RWPE2 (cell line): ENCODE data around the gene ITGA2B.
A peak's percentile ranks its signal among the peaks of the same experiment; 100 is the strongest.

Experiments
- ATAC-seq: fragments of 200-7000 bp; cut with Tn5 transposase; 3 replicates; pipeline ENCODE4 v1.9.1; 2021; ENCODE audit warnings: low read depth
- DNase-seq: peaks from one replicate; pipeline ENCODE4 v3.0.0-alpha.2; 2020; ENCODE audit warnings: low spot score
- H3K27ac ChIP-seq: fragments of 450-650 bp; 2 replicates; pipeline ENCODE4 v1.5.1; 2017; ENCODE audit warnings: mild to moderate bottlenecking; ENCODE audit not compliant: poor library complexity, severe bottlenecking
- H3K27me3 ChIP-seq: fragments of 250-450 bp; sonication (Bioruptor Pico); 2 replicates; pipeline ENCODE4 v1.5.1; 2021; ENCODE audit warnings: mild to moderate bottlenecking, moderate library complexity; ENCODE audit not compliant: insufficient read depth, poor library complexity, severe bottlenecking
- H3K36me3 ChIP-seq: fragments of 250-450 bp; sonication (Bioruptor Pico); 2 replicates; pipeline ENCODE4 v1.5.1; 2020; ENCODE audit warnings: low read depth, mild to moderate bottlenecking, moderate library complexity
- H3K4me1 ChIP-seq: fragments of 250-450 bp; sonication (Bioruptor Pico); 2 replicates; pipeline ENCODE4 v1.5.1; 2021; ENCODE audit warnings: mild to moderate bottlenecking, moderate library complexity; ENCODE audit not compliant: insufficient read depth, poor library complexity, severe bottlenecking
- H3K4me3 ChIP-seq: fragments of 250-450 bp; sonication (Bioruptor Pico); 2 replicates; pipeline ENCODE4 v1.5.1; 2021; ENCODE audit warnings: mild to moderate bottlenecking, moderate library complexity; ENCODE audit not compliant: severe bottlenecking
- H3K9me3 ChIP-seq: fragments of 250-450 bp; sonication (Bioruptor Pico); 2 replicates; pipeline ENCODE4 v1.5.1; 2021; ENCODE audit warnings: mild to moderate bottlenecking, moderate library complexity; ENCODE audit not compliant: severe bottlenecking
- TF ChIP-seq, protein P1 (sequence below): fragments of 450-650 bp; IDR thresholded peaks from one replicate; pipeline ENCODE4 v1.5.1; 2017; ENCODE audit warnings: mild to moderate bottlenecking, moderate library complexity; ENCODE audit not compliant: poor library complexity, severe bottlenecking

ITGA2B gene

DNA sequence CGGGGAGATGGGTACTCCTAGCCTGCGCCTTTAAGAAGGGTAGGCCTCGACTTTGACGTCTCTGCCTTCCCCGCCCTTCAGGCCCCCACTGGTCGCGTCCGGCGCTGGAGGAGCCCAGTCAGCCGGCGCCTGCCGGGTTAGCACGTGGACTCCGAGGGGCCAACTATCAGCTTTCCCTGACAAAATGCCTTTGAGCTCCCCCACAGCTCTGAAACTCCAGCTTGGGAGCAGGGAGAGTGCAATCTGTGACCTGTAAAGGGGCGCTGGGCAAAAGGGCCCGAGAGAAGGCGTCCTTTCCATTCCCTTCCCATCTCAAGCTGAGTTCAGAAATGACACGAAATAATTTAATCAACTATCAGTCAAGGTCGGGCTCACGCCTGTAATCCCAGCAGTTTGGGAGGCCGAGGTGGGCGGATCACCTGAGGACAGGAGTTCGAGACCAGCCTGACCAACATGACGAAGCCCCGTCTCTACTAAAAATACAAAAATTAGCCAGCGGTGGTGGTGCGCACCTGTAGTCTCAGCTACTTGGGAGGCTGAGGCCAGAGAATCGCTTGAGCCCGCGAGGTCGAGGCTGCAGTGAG is 62.5 kb downstream of the ITGA2B start:
- Histone ChIP-seq H3K27ac (no peak overlapping the region), H3K9me3 (no peaks in the 10 kb centered on the region), H3K27me3 (no peaks in the 10 kb centered on the region), H3K36me3 (peaks cover 6% of the 10 kb centered on the region), H3K4me1 (no peaks in the 10 kb centered on the region), H3K4me3 (no peak overlapping the region)
- ATAC-seq (peak; percentile 80), DNase-seq (peak; percentile 99)
- TF ChIP-seq, protein P1, sequence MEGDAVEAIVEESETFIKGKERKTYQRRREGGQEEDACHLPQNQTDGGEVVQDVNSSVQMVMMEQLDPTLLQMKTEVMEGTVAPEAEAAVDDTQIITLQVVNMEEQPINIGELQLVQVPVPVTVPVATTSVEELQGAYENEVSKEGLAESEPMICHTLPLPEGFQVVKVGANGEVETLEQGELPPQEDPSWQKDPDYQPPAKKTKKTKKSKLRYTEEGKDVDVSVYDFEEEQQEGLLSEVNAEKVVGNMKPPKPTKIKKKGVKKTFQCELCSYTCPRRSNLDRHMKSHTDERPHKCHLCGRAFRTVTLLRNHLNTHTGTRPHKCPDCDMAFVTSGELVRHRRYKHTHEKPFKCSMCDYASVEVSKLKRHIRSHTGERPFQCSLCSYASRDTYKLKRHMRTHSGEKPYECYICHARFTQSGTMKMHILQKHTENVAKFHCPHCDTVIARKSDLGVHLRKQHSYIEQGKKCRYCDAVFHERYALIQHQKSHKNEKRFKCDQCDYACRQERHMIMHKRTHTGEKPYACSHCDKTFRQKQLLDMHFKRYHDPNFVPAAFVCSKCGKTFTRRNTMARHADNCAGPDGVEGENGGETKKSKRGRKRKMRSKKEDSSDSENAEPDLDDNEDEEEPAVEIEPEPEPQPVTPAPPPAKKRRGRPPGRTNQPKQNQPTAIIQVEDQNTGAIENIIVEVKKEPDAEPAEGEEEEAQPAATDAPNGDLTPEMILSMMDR, result no peak

DNA sequence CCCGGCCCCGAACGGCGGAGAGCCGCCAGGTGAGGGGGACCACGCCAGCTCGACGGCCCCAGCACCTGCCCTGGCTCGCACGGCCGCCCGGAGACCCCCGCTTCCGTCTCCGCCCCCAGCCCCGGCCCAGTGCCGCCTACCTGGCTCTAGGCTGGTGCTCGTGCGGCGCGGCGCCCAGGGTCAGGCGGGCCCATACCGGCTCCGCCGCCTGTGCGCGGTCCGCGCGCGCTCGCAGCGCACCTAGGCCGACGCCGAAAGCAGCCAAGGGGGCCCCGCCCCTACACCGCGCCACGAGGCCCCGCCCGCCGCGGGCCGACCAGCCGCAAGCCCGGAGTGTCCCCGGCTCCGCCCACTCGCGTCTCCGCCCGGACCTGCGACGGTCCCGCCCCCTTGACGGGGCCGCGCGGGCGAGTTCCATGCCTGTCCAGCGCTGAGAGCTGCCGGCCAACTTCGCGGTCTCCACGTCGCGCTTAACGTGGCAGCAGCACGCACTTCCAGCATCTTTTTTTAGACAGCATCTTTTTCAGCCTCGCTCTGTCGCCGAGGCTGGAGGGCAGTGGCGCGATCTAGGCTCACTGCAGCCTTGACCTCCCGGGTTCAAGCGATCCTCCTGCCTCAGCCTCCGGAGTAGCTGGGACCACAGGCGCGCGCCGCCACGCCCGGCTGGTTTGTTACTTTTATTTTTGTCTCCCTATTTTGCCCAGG is 64.7 kb downstream of the ITGA2B start, which contains the start of gene SLC25A39:
Gene SLC25A39 (minus strand): TSS at position 253 of the 705 bp plus-strand sequence. CDS start 1,261 bp downstream, outside the sequence.
- Histone ChIP-seq H3K9me3 (no peaks in the 10 kb centered on the region), H3K27me3 (no peaks in the 10 kb centered on the region), H3K4me1 (no peaks in the 10 kb centered on the region), H3K27ac (peak within 1 kb of the TSS; percentile 83), H3K36me3 (peaks cover 27% of the 10 kb centered on the region), H3K4me3 (peak within 1 kb of the TSS; percentile 88)
- DNase-seq (peak; percentile 92), ATAC-seq (peak; percentile 65)
- TF ChIP-seq, protein P1, result no peak

DNA sequence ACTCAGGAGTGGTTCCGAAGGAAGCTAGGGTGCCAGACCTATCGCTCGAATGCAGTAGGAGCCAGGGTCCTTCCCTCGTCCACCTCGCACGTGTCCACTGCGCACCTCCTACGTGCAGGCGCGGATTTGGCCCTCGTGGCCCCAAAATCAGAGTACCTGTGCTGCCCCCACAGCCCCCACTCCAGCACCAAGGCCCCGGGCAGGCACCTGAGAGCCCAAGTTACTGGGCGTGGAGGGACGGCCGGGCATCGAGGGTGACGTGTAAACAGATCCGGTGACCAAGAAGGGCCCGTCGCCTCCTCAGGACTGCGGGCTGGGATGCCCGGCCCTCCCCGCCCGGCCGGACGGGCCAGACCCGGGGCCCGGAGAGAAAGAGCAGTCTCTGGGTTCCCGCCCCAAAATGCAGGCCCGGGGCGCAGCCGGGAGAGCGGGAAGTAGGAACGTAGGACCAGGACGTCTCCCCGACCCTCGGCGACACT is 65.3 kb downstream of the ITGA2B start:
- no peaks in the 10 kb centered on the region for H3K4me1 ChIP-seq
- H3K36me3 ChIP-seq, result peaks cover 33% of the 10 kb centered on the region
- TF ChIP-seq, protein P1, result no peak
- DNase-seq (no peak), ATAC-seq (peak; percentile 1; the same call in 1 of the 3 replicates)
- H3K9me3 ChIP-seq, result no peaks in the 10 kb centered on the region
- no peaks in the 10 kb centered on the region for H3K27me3 ChIP-seq
- peak overlapping the region; percentile 88 for H3K4me3 ChIP-seq
- peak overlapping the region; percentile 83 for H3K27ac ChIP-seq

DNA sequence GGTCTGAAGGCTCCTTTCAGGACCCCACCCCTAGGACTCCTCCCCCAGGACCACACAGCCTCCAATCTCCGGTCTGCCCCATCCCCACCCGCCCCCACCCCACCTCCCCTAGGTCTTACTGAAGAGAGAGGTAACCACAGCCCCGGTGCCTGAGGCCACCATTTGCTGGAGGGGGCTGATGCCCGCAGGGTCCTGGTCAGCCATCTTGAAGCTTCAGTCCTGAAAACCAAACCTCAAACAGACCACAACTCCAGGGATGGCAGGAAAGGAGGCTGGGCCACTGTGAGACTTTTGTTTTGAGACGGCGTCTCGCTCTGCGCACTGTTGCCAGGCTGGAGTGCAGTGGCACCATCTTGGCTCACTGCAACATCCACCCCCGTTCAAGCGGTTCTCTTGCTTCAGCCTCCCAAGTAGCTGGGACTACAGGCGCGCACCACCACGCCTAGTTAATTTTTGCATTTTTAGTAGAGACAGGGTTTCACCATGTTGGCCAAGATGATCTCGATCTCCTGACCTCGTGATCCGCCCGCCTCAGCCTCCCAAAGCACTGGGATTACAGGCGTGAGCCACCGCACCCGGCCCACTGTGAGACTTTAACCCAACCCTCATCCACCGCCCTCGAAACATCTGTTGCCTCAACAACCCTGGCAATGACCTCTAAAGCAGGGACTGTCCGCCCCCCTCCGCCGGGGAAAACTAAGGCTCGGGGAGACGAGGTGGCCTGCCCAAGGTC is 65.9 kb downstream of the ITGA2B start:
- no peaks in the 10 kb centered on the region for H3K4me1 ChIP-seq
- H3K9me3 ChIP-seq, result no peaks in the 10 kb centered on the region
- H3K4me3 ChIP-seq, result peak overlapping the region; percentile 88
- no peak for DNase-seq
- TF ChIP-seq, protein P1, result no peak
- peak overlapping the region; percentile 83 for H3K27ac ChIP-seq
- H3K27me3 ChIP-seq, result no peaks in the 10 kb centered on the region
- no peak for ATAC-seq
- peaks cover 33% of the 10 kb centered on the region for H3K36me3 ChIP-seq
